Measurements from ENCODE around the gene SLC43A2. TPM values are rescaled to one million over a fixed set of nuclear protein-coding genes. Genes with fewer than 3 reads are reported as not detected.

SLC43A2 gene
- total RNA-seq, 1 experiment from 2014 or later = 12.9 TPM

- H3K27ac Mint-ChIP-seq = peak overlapping the region in 1 of 3 experiments; percentile 29; a peak in 1 of 7 replicates
- Histone ChIP-seq H4K91ac (ENCODE audit: insufficient read length, low read depth, low read length) (no peak overlapping the region), H3K27ac (ENCODE audit: insufficient read length, low read depth, low read length) (no peak overlapping the region), H3K79me2 (ENCODE audit: insufficient read depth, low read length) (no peaks in the 10 kb centered on the region; the same call in 1 of the 2 replicates), H3K23me2 (ENCODE audit: insufficient read length, low read depth, low read length, poor library complexity, severe bottlenecking) (no peaks in the 10 kb centered on the region), H3K14ac (ENCODE audit: insufficient read depth, low read length) (no peak overlapping the region), H2BK12ac (ENCODE audit: insufficient read length, low read depth, low read length) (no peak overlapping the region), H3T11ph (ENCODE audit: low read length) (no peak overlapping the region), H3K4me2 (ENCODE audit: insufficient read depth, insufficient read length, low read length) (no peak overlapping the region), H3K79me1 (ENCODE audit: insufficient read depth, low read depth, low read length, poor library complexity, severe bottlenecking) (peaks cover 8% of the 10 kb centered on the region), H2BK5ac (ENCODE audit: insufficient read length, low read length) (no peak overlapping the region), H2BK120ac (ENCODE audit: low read depth, low read length, poor library complexity, severe bottlenecking) (no peak overlapping the region), H3K23ac (ENCODE audit: insufficient read length, low read depth, low read length) (no peak overlapping the region), H4K5ac (ENCODE audit: insufficient read length, low read depth, low read length) (no peak overlapping the region), H3K4me1 (ENCODE audit: insufficient read depth, low read length) (no peaks in the 10 kb centered on the region), H2BK20ac (ENCODE audit: low read depth, low read length, poor library complexity, severe bottlenecking) (no peak overlapping the region), H4K8ac (replicated peaks; ENCODE audit: insufficient read length, low read depth, low read length) (no peak overlapping the region), H4K20me1 (ENCODE audit: control insufficient read depth, insufficient read depth, insufficient read length) (no peaks in the 10 kb centered on the region), H3K56ac (ENCODE audit: insufficient read length, low read depth, low read length) (no peak overlapping the region), H3K9ac (ENCODE audit: extremely low read depth, insufficient read length, low read length) (no peak overlapping the region), H2AFZ (ENCODE audit: low read length) (no peak overlapping the region), H3K4ac (ENCODE audit: low read depth, low read length) (no peak overlapping the region), H2BK15ac (ENCODE audit: low read depth, low read length) (no peak overlapping the region), H2AK5ac (ENCODE audit: insufficient read length, low read length) (no peak overlapping the region), H3K9me3 (ENCODE audit: control insufficient read depth, low read depth, low read length) (no peaks in the 10 kb centered on the region), H3K27me3 (ENCODE audit: insufficient read depth, low read length) (no peaks in the 10 kb centered on the region), H3K18ac (ENCODE audit: insufficient read length, low read depth, low read length) (no peak overlapping the region)
- no peaks in the 10 kb centered on the region for H3K9me3 Mint-ChIP-seq
- no peak for DNase-seq
- no peak overlapping the region for H3K4me3 Mint-ChIP-seq
- WGBS (ENCODE audit: extremely low coverage, insufficient read length, low lambda C conversion rate) = no CpG with 5 or more reads among the region's 12 CpGs
- no peaks in the 10 kb centered on the region for H3K27me3 Mint-ChIP-seq (ENCODE audit: low read depth)
- peaks cover 0 to 13% of the 10 kb centered on the region in 2 experiments; a peak in 3 of 4 replicates for H3K4me1 Mint-ChIP-seq
- TF ChIP-seq CTCF (conservative IDR thresholded peaks at IDR 0.05) = no peak
- peaks cover 32 to 68% (median 47%) of the 10 kb centered on the region in 3 experiments; a peak in 6 of 7 replicates for H3K36me3 Mint-ChIP-seq (ENCODE audit: insufficient read depth in 1 of 3, low read depth in 3 of 3)
Observed at GRCh38 chr17:1551741-1552140, 76.9 kb downstream of the SLC43A2 start.

Measured in H9 (cell line).